ENCODE measurements around the gene ADGRG1.

Gene ADGRG1

DNA sequence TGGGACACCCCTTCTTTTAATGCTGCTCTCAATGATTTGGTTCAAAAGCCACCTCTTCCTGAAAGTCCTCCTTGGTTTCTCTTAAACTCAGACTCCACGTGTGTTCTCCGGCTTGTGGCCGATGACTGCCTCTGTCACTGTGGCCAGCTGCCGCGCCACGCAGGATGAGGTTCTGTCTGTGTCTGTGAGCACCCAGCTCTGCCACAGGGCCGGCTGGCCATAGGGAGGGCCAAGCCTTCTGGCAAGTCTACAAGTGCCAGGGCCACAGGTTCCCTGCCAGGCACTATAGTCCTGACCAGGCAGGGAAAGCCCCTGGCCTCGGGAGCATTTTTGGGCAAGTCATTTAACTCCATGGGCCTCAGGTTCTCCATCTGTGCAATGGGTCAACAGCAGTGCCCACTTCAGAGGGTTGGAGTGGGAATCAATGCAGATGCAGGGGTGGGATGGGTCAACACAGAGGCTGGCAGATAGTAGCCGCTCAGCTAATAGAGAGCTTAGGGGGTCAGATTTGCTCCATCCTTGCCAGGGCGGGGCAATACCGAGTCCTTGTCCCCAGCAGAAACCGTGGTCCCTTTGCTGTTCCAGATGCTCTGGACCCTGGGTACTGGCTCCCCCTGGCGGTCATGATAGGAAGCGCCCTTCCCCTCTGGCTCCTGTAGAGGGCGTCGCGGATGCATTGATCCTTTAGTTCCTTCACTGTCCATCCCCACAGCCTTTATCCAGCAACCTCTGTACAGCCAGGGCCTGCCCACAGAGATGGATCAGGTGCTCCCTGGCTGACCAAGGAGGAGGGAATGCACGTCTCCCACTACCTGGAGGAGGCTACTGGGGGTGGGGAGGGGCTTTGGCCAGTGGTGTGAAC, 20.4 kb downstream of the ADGRG1 start:
- DNase-seq (ENCODE audit: low spot score): peak; percentile 92

DNA sequence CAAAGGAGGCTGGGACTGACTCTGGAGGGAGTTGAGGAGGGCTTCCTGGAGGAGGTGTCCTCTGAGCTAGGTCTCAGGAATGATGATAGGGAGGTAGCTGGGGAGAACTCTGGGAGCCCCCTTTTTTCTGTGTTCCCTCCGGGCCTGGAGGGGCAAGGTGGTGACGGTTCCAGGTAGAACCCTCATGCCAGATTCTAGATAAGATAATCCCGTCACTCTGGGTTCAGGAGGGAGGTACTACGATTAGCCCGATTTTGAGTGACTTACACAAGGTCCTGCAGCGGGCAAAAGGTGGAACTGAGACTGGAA, 21.0 kb downstream of the ADGRG1 start:
- DNase-seq (ENCODE audit: low spot score): no peak

DNA sequence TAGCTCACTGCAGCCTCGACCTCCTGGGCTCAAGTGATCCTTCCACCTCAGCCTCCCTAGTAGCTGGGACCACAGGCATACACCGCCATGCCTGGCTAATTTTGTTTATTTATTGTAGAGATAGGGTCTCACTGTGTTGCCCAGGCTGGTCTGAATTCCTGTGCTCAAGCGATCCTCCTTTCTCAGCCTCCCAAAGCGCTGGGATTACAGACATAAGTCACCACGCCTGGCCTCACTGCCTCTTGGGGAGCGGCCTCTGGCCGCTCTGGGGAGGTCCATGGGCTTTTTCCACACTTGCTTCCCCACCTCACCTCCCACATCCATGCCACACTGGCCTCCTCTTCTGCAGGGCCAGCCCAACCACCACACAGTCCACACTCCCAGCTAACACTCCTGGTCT, 21.4 kb downstream of the ADGRG1 start:
- DNase-seq (ENCODE audit: low spot score): no peak

DNA sequence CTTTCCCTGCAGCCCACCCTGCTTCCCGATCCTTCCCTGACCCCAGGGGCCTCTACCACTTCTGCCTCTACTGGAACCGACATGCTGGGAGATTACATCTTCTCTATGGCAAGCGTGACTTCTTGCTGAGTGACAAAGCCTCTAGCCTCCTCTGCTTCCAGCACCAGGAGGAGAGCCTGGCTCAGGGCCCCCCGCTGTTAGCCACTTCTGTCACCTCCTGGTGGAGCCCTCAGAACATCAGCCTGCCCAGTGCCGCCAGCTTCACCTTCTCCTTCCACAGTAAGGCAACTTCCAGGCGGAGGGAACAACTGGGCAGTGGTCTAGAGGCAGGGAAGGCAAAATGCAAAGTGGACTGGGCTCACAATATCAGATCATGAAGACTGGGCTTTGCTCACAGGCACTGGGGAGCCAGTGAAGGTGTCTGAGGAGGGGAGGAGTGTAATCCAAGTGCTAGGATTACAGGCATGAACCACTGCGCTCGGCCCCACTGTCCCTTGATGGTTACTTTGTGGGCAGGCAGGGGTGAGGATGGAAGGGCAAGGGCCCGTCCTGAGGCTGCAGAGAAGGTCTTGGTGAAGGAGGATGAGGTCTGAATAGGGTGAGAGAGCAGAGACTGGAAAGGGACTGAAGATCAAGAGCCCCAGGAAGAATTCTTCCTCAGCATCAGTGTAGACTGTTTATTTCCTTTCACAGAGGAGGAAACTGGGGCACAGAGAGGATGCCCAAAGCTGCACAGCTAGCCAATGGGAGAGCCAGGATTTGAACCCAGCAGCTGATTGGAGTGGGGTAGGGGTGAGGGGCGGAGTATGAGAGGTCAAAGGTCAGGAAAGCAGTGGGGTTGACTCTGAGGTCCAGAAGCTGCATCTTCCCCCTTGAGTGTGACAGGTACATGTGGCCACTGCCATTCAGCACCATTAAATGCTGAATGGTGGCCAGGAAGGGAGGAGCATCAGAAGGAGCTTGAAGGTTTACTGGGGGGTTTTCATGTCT, 23.2 kb downstream of the ADGRG1 start:
- peak; percentile 41 for DNase-seq (ENCODE audit: low spot score)

DNA sequence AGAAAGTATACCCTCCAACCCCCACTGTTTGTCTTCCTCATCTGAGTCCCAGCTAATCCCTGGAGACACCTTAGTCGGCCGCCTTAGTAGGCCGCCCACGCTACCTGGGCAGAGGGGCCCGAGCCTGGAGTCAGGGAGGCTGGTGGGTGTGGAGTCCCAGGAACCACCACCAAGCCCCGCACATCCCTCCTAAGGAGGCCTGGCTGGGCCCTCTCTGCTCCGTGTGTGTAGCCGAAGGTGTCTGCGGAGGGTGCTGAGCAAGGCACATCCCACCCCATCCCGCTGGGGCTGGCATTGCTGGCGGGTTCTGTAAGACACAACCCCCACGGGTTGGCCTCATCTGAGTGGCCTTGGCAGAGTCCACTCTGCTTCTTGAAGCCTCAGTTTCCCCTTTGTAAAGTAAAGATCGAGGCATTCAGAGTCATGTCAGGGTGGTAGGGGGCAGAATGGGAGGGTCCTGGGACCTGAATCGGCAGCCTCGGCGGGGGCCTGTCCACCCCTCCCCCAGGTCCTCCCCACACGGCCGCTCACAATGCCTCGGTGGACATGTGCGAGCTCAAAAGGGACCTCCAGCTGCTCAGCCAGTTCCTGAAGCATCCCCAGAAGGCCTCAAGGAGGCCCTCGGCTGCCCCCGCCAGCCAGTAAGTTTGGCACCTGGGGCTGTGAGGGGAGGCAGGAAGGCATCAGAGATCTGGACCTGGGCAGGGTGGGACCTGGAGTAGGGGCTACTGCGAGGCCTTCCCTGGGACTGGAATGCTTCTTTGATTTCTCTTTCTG, 24.5 kb downstream of the ADGRG1 start:
- DNase-seq (ENCODE audit: low spot score): no peak

DNA sequence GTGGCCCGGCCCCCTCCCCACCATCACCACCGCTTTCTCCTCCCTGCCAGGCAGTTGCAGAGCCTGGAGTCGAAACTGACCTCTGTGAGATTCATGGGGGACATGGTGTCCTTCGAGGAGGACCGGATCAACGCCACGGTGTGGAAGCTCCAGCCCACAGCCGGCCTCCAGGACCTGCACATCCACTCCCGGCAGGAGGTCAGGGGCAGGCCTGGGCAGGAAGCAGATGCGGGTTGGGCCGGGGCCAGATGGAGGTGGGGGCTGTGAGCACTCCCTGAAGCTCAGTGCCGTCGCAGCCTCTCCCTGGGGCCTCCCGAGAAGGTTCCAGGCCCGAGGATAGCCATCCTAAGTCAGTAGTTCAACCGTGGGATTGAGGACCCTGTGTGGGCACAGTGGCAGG, 25.5 kb downstream of the ADGRG1 start:
- no peak for DNase-seq (ENCODE audit: low spot score)

DNA sequence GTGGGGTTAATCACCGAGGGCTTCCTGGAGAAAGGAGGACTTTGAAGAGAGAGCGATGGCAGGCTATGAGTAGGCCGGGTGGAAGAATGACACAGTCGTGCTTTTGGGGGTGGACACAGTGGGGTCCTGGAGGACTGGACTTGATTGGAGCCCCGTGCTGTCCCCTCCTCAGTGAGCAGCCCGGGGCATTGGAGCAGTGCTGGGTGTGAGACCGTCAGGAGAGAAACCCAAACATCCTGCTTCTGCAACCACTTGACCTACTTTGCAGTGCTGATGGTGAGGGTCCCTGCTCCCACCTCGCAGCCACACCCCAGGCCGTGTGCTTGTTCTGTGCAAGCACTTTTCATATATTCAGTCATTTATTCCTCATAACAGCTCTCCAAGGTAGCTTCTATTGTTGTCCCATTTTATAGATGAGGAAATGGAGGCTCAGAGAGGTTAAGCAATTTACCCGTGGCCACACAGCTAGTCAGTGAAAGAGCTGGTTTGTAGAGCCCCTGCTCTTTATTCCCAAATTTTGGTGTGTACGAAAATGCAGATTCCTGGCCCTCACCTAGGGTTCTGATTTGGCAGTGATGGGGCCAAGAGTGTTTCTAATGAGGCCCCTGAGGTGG, 28.0 kb downstream of the ADGRG1 start:
- DNase-seq (ENCODE audit: low spot score): no peak

DNA sequence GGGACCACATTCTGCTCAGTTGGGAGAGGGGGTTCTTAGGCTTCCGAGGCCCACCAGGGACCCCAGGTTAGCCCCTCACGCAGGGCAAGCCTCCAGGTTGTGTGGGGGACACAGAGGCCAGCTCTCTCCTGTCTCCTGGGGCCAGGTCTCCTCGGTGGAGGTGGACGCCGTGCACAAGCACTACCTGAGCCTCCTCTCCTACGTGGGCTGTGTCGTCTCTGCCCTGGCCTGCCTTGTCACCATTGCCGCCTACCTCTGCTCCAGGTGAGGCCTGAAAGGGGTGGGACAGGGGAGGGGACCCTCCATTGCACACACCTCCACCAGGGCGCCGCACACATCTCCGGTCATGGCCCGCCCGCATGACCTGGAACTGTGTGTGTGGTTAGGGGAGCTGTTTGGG, 28.8 kb downstream of the ADGRG1 start:
- DNase-seq (ENCODE audit: low spot score): no peak

DNA sequence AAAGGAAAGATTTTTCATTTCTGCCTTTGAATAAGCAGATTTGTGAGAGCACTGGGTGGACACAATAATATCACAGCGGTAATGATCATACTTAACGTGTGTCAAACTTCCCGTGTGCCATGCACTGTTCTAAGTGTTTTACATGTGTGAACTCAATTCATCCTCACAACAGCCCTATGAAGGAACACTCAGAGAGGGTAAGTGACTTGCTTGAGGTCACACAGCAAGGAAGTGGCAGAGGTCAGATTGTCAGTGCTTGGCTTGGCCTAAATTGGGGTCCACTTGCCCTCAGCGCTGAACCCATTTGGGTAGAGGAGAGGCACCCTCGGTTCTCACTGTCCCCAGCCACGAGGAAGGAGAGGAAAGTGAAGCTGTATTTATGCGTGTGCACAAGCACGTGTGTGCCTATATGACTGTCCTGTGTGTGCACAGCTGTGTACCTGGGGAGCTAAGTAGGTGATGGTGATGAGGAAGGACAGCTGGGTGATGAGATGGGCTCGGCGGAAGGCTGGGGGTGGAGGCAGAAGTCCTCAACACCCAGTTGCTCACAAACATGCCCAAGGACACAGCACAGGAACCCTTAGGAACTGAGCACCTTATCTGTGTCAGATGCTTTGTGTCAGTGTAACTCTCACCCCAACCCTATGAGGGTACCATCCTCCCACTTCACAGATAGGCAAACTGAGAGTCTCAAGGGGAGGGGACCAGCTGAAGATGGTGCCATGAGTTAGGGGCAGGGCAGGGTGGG, 29.9 kb downstream of the ADGRG1 start:
- no peak for DNase-seq (ENCODE audit: low spot score)

DNA sequence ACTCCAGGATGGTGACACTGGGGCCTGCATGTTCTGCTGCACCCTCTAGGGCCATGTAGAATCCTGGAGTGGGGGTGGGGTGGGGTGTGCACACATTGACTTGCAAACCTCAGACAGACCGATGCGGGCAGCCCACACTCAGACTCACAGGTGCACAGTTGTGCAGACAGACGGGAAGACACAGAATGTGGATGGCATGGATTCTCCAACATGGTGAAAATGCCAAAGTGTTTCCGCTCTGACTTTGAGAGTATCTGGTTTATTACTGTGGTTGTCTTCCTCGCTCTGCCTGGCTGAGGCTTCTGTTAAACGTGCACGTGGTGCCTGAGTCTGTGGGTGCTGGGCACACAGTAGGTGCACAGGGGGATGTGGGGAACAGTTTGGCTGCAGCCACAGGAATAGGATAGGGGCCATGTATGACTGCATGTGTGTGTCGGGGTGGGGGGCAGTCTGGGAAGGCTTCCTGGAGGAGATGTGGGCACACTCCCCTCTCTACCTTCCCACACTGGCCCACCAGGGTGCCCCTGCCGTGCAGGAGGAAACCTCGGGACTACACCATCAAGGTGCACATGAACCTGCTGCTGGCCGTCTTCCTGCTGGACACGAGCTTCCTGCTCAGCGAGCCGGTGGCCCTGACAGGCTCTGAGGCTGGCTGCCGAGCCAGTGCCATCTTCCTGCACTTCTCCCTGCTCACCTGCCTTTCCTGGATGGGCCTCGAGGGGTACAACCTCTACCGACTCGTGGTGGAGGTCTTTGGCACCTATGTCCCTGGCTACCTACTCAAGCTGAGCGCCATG, 30.6 kb downstream of the ADGRG1 start:
- DNase-seq (ENCODE audit: low spot score): no peak

DNA sequence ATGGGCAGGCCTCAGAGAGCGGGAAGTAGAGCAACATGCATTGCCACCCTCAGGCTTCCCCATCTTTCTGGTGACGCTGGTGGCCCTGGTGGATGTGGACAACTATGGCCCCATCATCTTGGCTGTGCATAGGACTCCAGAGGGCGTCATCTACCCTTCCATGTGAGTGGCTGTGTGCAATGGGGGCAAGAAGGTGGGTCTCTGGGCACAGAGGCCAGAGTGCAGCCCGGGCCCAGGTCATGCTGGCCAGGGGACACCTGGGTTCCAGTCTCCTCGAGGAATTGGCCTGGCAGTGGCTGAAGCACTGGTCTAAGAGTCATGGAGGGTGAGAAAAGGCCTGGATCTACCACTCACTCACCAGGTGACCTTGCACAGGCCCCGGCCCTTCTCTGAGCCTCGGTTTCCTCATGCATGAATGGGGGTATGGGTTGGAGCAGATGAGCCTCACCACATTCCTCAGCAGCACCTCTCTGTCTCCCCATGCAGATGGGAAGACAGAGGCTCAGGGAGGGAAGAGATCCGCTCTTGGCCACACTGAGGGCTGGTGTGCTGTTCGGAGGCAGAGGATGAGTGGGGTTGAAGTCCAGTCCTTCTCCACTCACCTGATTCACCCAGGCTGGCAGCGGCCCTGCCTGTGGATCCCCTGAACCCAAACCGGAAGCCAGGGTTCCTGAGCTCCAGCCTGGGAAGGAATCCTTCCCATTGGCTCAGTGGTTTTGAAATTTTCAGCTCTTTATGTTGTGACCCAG, 32.5 kb downstream of the ADGRG1 start:
- DNase-seq (ENCODE audit: low spot score): no peak

DNA sequence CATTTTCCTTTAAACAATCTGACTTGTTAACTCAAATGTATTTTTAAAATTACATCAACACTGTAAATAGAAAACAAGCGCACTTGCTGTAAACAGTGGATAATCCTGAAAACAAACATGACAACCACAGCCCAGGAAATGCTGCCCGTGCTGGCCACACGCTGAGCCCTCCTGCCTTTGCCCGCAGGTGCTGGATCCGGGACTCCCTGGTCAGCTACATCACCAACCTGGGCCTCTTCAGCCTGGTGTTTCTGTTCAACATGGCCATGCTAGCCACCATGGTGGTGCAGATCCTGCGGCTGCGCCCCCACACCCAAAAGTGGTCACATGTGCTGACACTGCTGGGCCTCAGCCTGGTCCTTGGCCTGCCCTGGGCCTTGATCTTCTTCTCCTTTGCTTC, 33.1 kb downstream of the ADGRG1 start:
- DNase-seq (ENCODE audit: low spot score): no peak

DNA sequence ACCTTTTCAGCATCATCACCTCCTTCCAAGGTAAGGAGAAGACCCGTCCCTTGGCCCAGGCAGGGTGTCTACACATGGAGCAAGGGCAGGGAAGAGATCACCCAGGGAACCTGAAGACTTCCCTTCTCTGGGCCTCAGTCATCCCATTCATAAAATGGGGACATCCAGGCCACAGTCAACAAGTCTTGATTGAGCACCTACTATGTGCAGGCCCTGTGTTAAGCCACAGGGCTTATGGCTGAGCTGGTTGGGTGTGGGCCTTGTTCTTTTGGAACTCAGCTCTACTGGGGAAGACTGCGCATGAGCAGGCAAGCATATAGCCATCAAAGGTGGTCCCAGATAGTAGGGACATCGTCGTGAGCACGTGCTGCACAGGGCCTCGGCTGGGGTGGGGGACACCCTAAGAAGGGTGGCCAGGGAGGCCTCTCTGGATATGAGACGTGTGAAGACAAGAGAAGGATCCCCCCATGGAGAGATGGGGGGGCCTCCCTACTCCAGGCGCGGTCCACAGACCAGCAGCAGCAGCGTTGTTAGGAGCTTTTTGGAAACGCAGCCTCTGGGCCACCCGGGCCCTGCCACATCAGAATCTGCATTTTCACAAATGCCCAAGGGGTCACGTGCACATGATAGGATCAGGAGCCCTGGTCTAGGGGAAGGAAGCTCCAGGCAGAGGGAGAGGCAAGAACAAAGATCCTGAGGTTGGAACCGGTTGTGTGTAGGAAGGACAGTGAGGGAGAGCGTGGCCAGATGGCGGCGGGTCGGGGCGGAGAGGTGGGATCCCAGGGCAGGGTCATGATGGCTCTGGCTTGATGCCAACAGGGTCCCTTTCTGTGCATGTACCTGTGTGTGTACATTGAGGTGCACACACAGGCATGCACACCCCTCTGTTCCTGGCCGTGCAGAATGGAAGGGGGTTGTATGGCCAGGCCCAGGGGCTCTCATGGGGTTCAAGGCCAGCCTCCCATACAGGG, 33.8 kb downstream of the ADGRG1 start:
- DNase-seq (ENCODE audit: low spot score): no peak

DNA sequence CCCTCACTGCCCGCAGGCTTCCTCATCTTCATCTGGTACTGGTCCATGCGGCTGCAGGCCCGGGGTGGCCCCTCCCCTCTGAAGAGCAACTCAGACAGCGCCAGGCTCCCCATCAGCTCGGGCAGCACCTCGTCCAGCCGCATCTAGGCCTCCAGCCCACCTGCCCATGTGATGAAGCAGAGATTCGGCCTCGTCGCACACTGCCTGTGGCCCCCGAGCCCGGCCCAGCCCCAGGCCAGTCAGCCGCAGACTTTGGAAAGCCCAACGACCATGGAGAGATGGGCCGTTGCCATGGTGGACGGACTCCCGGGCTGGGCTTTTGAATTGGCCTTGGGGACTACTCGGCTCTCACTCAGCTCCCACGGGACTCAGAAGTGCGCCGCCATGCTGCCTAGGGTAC, 35.0 kb downstream of the ADGRG1 start:
- no peak for DNase-seq (ENCODE audit: low spot score)

DNA sequence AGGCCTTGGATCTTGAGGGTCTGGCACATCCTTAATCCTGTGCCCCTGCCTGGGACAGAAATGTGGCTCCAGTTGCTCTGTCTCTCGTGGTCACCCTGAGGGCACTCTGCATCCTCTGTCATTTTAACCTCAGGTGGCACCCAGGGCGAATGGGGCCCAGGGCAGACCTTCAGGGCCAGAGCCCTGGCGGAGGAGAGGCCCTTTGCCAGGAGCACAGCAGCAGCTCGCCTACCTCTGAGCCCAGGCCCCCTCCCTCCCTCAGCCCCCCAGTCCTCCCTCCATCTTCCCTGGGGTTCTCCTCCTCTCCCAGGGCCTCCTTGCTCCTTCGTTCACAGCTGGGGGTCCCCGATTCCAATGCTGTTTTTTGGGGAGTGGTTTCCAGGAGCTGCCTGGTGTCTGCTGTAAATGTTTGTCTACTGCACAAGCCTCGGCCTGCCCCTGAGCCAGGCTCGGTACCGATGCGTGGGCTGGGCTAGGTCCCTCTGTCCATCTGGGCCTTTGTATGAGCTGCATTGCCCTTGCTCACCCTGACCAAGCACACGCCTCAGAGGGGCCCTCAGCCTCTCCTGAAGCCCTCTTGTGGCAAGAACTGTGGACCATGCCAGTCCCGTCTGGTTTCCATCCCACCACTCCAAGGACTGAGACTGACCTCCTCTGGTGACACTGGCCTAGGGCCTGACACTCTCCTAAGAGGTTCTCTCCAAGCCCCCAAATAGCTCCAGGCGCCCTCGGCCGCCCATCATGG, 35.7 kb downstream of the ADGRG1 start:
- DNase-seq (ENCODE audit: low spot score): no peak

DNA sequence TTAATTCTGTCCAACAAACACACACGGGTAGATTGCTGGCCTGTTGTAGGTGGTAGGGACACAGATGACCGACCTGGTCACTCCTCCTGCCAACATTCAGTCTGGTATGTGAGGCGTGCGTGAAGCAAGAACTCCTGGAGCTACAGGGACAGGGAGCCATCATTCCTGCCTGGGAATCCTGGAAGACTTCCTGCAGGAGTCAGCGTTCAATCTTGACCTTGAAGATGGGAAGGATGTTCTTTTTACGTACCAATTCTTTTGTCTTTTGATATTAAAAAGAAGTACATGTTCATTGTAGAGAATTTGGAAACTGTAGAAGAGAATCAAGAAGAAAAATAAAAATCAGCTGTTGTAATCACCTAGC, 36.2 kb downstream of the ADGRG1 start:
- DNase-seq (ENCODE audit: low spot score): no peak

DNA sequence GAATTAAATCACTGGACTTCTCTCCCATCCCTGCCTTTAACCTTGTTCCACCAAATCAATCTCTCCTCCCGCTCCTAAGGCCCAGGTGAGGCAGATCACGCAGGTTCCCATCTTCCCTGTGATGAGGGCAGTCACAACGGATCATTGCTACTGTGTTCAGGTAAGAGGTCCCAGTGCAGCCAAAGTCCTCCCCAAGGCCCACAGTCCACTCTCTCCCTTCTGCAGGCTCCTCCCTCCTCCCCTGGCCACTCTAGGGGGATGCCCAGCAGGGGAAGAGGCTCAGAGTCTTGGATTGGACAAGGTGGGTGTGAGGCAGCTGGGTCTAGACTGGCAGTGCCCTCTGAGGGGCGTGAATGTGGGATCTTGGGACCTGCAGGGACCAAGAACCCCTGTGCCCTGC, 37.1 kb downstream of the ADGRG1 start:
- no peak for DNase-seq (ENCODE audit: low spot score)

Measured in activated CD4-positive, alpha-beta T cell treated with anti-CD3 and anti-CD28 coated beads, Interleukin-2, Interleukin-4, amounts not matched to agents 100 ng/mL and 50 ng/mL, durations not matched to agents 16 hours and 8 hours (primary cell).